PC-3 (cell line): ENCODE data around the gene SLC35F5.

ENCODE experiments used
- EZH2 ChIP-seq: fragments of 300-600 bp; sonication (generic); IDR thresholded peaks from one replicate; pipeline ENCODE4 v1.6.1; 2017; ENCODE audit warnings: antibody characterized with exemption, mild to moderate bottlenecking, low read length; ENCODE audit not compliant: unreplicated experiment
- TF ChIP-seq, protein P1 (sequence below): fragments of 300-600 bp; sonication (generic); conservative IDR thresholded peaks from 2 replicates; pipeline ENCODE4 v1.5.1; 2017; ENCODE audit warnings: antibody characterized with exemption, low read depth, mild to moderate bottlenecking, low read length

DNA sequence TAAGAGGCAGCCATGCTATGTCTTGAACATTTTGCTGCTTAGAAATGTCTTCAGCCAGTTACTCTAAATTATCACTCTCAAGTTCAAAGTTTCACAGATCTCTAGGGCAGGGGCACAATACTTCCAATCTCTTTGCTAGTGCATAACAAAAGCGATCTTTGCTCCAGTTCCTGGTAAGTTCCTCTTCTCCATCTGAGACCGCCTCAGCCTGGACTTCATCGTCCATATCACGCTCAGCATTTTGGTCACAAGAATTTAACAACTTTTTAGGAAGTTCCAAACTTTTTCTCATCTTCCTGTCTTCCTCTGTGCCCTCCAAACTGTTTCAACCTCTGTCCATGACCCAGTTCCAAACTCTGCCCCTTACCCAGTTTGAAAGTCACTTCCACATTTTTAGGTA is 8.8 kb upstream of the SLC35F5 start:
- no peak for TF ChIP-seq EZH2
- TF ChIP-seq, protein P1, sequence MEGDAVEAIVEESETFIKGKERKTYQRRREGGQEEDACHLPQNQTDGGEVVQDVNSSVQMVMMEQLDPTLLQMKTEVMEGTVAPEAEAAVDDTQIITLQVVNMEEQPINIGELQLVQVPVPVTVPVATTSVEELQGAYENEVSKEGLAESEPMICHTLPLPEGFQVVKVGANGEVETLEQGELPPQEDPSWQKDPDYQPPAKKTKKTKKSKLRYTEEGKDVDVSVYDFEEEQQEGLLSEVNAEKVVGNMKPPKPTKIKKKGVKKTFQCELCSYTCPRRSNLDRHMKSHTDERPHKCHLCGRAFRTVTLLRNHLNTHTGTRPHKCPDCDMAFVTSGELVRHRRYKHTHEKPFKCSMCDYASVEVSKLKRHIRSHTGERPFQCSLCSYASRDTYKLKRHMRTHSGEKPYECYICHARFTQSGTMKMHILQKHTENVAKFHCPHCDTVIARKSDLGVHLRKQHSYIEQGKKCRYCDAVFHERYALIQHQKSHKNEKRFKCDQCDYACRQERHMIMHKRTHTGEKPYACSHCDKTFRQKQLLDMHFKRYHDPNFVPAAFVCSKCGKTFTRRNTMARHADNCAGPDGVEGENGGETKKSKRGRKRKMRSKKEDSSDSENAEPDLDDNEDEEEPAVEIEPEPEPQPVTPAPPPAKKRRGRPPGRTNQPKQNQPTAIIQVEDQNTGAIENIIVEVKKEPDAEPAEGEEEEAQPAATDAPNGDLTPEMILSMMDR, result no peak
